ENCODE measurements around the gene CFAP58.

DNA sequence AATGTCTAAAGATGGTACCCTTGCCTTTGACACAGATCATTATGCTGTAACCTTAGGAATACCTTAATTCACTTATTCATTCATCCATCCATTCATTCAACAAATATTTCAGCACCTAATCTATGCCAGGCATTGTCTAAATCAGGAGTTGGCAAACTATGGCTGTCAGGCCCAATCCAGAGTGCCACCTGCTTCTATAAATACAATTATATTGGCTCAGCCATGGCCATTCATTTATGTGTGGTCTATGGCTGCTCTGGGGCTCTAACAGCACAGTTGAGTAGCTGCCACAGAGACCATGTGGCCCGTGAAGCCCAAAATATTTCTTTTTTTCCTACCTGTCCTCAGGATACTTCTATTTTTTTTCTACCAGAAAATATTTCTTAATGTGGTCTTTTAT lies 9.4 kb upstream of the CFAP58 start:
- TF ChIP-seq EP300 (IDR thresholded peaks at IDR 0.05) (no peak), POLR2A (IDR thresholded peaks at IDR 0.05) (no peak)
- TF ChIP-seq, protein P1, sequence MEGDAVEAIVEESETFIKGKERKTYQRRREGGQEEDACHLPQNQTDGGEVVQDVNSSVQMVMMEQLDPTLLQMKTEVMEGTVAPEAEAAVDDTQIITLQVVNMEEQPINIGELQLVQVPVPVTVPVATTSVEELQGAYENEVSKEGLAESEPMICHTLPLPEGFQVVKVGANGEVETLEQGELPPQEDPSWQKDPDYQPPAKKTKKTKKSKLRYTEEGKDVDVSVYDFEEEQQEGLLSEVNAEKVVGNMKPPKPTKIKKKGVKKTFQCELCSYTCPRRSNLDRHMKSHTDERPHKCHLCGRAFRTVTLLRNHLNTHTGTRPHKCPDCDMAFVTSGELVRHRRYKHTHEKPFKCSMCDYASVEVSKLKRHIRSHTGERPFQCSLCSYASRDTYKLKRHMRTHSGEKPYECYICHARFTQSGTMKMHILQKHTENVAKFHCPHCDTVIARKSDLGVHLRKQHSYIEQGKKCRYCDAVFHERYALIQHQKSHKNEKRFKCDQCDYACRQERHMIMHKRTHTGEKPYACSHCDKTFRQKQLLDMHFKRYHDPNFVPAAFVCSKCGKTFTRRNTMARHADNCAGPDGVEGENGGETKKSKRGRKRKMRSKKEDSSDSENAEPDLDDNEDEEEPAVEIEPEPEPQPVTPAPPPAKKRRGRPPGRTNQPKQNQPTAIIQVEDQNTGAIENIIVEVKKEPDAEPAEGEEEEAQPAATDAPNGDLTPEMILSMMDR (IDR thresholded peaks at IDR 0.05): no peak
